ENCODE measurements around the gene RAPGEF4.

Gene RAPGEF4

DNA sequence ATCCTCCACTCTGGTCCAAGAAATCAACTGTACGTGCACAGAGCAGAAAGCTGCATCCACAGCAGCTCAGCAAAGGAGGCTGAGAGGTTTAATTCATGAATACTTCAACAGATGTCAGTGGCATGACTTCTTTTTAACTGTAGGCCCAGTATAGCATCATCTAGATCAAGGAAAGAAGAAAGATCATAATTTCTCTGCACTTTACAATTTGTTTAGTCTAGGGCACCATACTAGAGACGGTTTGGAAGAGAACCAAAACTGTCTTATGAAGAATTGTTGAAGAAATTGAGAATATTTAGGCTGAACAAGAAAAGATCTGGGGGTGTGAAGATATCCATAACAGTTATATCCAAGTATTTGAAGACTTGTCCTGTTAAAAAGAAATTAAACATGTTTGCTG lies 309.5 kb downstream of the RAPGEF4 start:
- H3K4me3 ChIP-seq (ENCODE audit: low read depth, low read length), result no peak overlapping the region

GRCh38 chr2:173048522-173048896 lies 312.9 kb downstream of the RAPGEF4 start:
- Histone ChIP-seq H3K4me2 (ENCODE audit: low read length) (no peak overlapping the region), H3K23ac (ENCODE audit: low read length) (no peak overlapping the region), H2BK5ac (ENCODE audit: low read depth, low read length, poor library complexity) (no peak overlapping the region), H2AK5ac (ENCODE audit: low read length) (no peak overlapping the region), H4K12ac (ENCODE audit: low read depth, low read length) (no peak overlapping the region), H3K27ac (ENCODE audit: low read depth, low read length) (no peak overlapping the region), H2AFZ (ENCODE audit: insufficient read depth, low read length, poor library complexity) (no peak overlapping the region), H2BK12ac (ENCODE audit: low read length) (no peak overlapping the region), H3K4me3 (ENCODE audit: low read depth, low read length) (no peak overlapping the region), H3K9ac (ENCODE audit: low read length) (no peak overlapping the region), H3K27me3 (ENCODE audit: insufficient read depth, low read length) (no peaks in the 10 kb centered on the region), H3K18ac (ENCODE audit: low read length) (no peak overlapping the region), H3K4ac (ENCODE audit: low read depth, low read length) (no peak overlapping the region), H3K36me3 (ENCODE audit: control insufficient read depth in 1 of 2, insufficient read depth in 2 of 2, low read length in 2 of 2) (no peaks in the 10 kb centered on the region), H3K4me1 (ENCODE audit: control insufficient read depth in 1 of 2, insufficient read depth in 2 of 2, low read length in 2 of 2) (peaks cover 7 to 16% of the 10 kb centered on the region in 2 experiments), H3K14ac (ENCODE audit: low read length) (no peak overlapping the region), H3K79me1 (ENCODE audit: low read length) (peaks cover 2% of the 10 kb centered on the region), H3K9me3 (ENCODE audit: insufficient read depth, low read depth, low read length) (no peaks in the 10 kb centered on the region), H3K79me2 (ENCODE audit: control insufficient read depth, insufficient read depth, low read length, poor library complexity) (no peaks in the 10 kb centered on the region), H4K8ac (ENCODE audit: low read depth, low read length) (no peak overlapping the region), H2BK120ac (ENCODE audit: insufficient read depth, low read length, poor library complexity) (no peak overlapping the region), H4K91ac (ENCODE audit: low read depth, low read length) (no peak overlapping the region)
- no peak for DNase-seq
- no CpG with 5 or more reads among the region's 3 CpGs for WGBS (ENCODE audit: extremely low coverage, insufficient coverage, insufficient read length)

More for the DNA sequence above, 309.5 kb downstream of the RAPGEF4 start:
- H3K14ac ChIP-seq (ENCODE audit: low read length), result no peak overlapping the region
- peaks cover 5 to 11% of the 10 kb centered on the region in 2 experiments for H3K4me1 ChIP-seq (ENCODE audit: control insufficient read depth in 1 of 2, insufficient read depth in 2 of 2, low read length in 2 of 2)
- WGBS (ENCODE audit: extremely low coverage, insufficient coverage, insufficient read length), result no CpG with 5 or more reads among the region's 2 CpGs
- no peaks in the 10 kb centered on the region for H3K27me3 ChIP-seq (ENCODE audit: insufficient read depth, low read length)
- no peak overlapping the region for H2AFZ ChIP-seq (ENCODE audit: insufficient read depth, low read length, poor library complexity)
- no peak overlapping the region for H3K27ac ChIP-seq (ENCODE audit: low read depth, low read length)
- H3K23ac ChIP-seq (ENCODE audit: low read length), result no peak overlapping the region
- no peak overlapping the region for H2BK120ac ChIP-seq (ENCODE audit: insufficient read depth, low read length, poor library complexity)
- no peaks in the 10 kb centered on the region for H3K79me2 ChIP-seq (ENCODE audit: control insufficient read depth, insufficient read depth, low read length, poor library complexity)
- H4K12ac ChIP-seq (ENCODE audit: low read depth, low read length), result no peak overlapping the region
- no peak overlapping the region for H4K8ac ChIP-seq (ENCODE audit: low read depth, low read length)
- DNase-seq, result no peak
- H2BK5ac ChIP-seq (ENCODE audit: low read depth, low read length, poor library complexity), result no peak overlapping the region
- H2AK5ac ChIP-seq (ENCODE audit: low read length), result no peak overlapping the region
- no peak overlapping the region for H3K4ac ChIP-seq (ENCODE audit: low read depth, low read length)
- H3K9ac ChIP-seq (ENCODE audit: low read length), result no peak overlapping the region
- H2BK12ac ChIP-seq (ENCODE audit: low read length), result no peak overlapping the region
- no peak overlapping the region for H3K18ac ChIP-seq (ENCODE audit: low read length)
- peaks cover 2% of the 10 kb centered on the region for H3K79me1 ChIP-seq (ENCODE audit: low read length)
- H3K4me2 ChIP-seq (ENCODE audit: low read length), result no peak overlapping the region
- H3K9me3 ChIP-seq (ENCODE audit: insufficient read depth, low read depth, low read length), result no peaks in the 10 kb centered on the region
- no peaks in the 10 kb centered on the region for H3K36me3 ChIP-seq (ENCODE audit: control insufficient read depth in 1 of 2, insufficient read depth in 2 of 2, low read length in 2 of 2)
- no peak overlapping the region for H4K91ac ChIP-seq (ENCODE audit: low read depth, low read length)

DNA sequence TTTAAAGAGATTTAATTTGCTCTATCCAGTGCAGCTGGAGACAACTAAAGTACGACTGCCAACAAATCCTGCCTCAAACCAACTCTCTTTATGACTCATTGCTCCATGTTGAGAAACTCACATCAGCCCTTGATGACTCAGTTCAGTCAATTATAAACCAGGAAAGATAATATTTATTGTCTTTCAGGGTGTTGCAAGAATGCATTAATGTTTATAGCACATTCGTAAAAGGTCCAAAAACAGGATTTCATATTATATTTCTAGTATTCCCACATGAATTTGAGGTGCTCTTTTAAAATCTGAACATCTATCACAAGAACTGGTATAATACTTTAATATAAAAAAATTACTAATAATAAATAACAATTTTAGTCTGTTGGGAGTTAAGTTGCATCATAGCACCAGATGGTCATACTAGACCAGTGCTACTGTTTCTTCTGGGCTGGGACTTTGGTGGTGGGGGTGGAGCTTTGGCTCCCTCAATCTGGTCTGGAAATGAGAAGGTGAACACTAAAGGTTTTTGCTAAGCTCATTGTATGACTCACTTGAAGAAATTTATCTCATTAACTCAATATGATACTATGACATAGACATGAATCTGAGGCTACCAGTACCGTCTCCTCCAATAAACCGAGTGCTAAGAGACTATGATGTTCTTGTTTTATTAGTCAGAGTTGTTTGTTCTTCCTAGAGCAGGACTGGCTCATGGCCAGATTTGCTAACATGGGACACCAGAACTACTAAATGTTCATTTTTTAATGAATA lies 313.4 kb downstream of the RAPGEF4 start:
- no peak overlapping the region for H4K12ac ChIP-seq (ENCODE audit: low read depth, low read length)
- no peak overlapping the region for H3K27ac ChIP-seq (ENCODE audit: low read depth, low read length)
- no peaks in the 10 kb centered on the region for H3K79me2 ChIP-seq (ENCODE audit: control insufficient read depth, insufficient read depth, low read length, poor library complexity)
- H3K36me3 ChIP-seq (ENCODE audit: control insufficient read depth in 1 of 2, insufficient read depth in 2 of 2, low read length in 2 of 2), result no peaks in the 10 kb centered on the region
- H3K18ac ChIP-seq (ENCODE audit: low read length), result no peak overlapping the region
- peaks cover 3% of the 10 kb centered on the region for H3K79me1 ChIP-seq (ENCODE audit: low read length)
- H3K4me1 ChIP-seq (ENCODE audit: control insufficient read depth in 1 of 2, insufficient read depth in 2 of 2, low read length in 2 of 2), result peaks cover 7 to 17% of the 10 kb centered on the region in 2 experiments
- H3K9me3 ChIP-seq (ENCODE audit: insufficient read depth, low read depth, low read length), result no peaks in the 10 kb centered on the region
- no peak overlapping the region for H2BK5ac ChIP-seq (ENCODE audit: low read depth, low read length, poor library complexity)
- H3K9ac ChIP-seq (ENCODE audit: low read length), result no peak overlapping the region
- H3K4me2 ChIP-seq (ENCODE audit: low read length), result no peak overlapping the region
- no peak overlapping the region for H3K14ac ChIP-seq (ENCODE audit: low read length)
- no peak overlapping the region for H2BK120ac ChIP-seq (ENCODE audit: insufficient read depth, low read length, poor library complexity)
- H3K4me3 ChIP-seq (ENCODE audit: low read depth, low read length), result no peak overlapping the region
- H3K27me3 ChIP-seq (ENCODE audit: insufficient read depth, low read length), result no peaks in the 10 kb centered on the region
- no peak overlapping the region for H3K4ac ChIP-seq (ENCODE audit: low read depth, low read length)
- no peak overlapping the region for H4K8ac ChIP-seq (ENCODE audit: low read depth, low read length)
- H2BK12ac ChIP-seq (ENCODE audit: low read length), result no peak overlapping the region
- no peak overlapping the region for H4K91ac ChIP-seq (ENCODE audit: low read depth, low read length)
- no peak overlapping the region for H2AK5ac ChIP-seq (ENCODE audit: low read length)
- no CpG with 5 or more reads among the region's 4 CpGs for WGBS (ENCODE audit: extremely low coverage, insufficient coverage, insufficient read length)
- H2AFZ ChIP-seq (ENCODE audit: insufficient read depth, low read length, poor library complexity), result no peak overlapping the region
- peak; percentile 45 to 84 for DNase-seq
- H3K23ac ChIP-seq (ENCODE audit: low read length), result no peak overlapping the region

GRCh38 chr2:173049831-173050230 lies 314.2 kb downstream of the RAPGEF4 start:
- H3K14ac ChIP-seq (ENCODE audit: low read length), result no peak overlapping the region
- H3K9me3 ChIP-seq (ENCODE audit: insufficient read depth, low read depth, low read length), result no peaks in the 10 kb centered on the region
- DNase-seq, result no peak
- H2BK120ac ChIP-seq (ENCODE audit: insufficient read depth, low read length, poor library complexity), result no peak overlapping the region
- no peak overlapping the region for H3K4ac ChIP-seq (ENCODE audit: low read depth, low read length)
- no peak overlapping the region for H4K12ac ChIP-seq (ENCODE audit: low read depth, low read length)
- no peak overlapping the region for H2BK12ac ChIP-seq (ENCODE audit: low read length)
- no peak overlapping the region for H3K18ac ChIP-seq (ENCODE audit: low read length)
- no peak overlapping the region for H3K4me3 ChIP-seq (ENCODE audit: low read depth, low read length)
- H4K91ac ChIP-seq (ENCODE audit: low read depth, low read length), result no peak overlapping the region
- H3K4me2 ChIP-seq (ENCODE audit: low read length), result no peak overlapping the region
- no peak overlapping the region for H3K9ac ChIP-seq (ENCODE audit: low read length)
- no peak overlapping the region for H2AK5ac ChIP-seq (ENCODE audit: low read length)
- no peaks in the 10 kb centered on the region for H3K79me2 ChIP-seq (ENCODE audit: control insufficient read depth, insufficient read depth, low read length, poor library complexity)
- peaks cover 3 to 11% of the 10 kb centered on the region in 2 experiments for H3K4me1 ChIP-seq (ENCODE audit: control insufficient read depth in 1 of 2, insufficient read depth in 2 of 2, low read length in 2 of 2)
- no peaks in the 10 kb centered on the region for H3K27me3 ChIP-seq (ENCODE audit: insufficient read depth, low read length)
- H2AFZ ChIP-seq (ENCODE audit: insufficient read depth, low read length, poor library complexity), result no peak overlapping the region
- peaks cover 3% of the 10 kb centered on the region for H3K79me1 ChIP-seq (ENCODE audit: low read length)
- H3K23ac ChIP-seq (ENCODE audit: low read length), result no peak overlapping the region
- H4K8ac ChIP-seq (ENCODE audit: low read depth, low read length), result no peak overlapping the region
- WGBS (ENCODE audit: extremely low coverage, insufficient coverage, insufficient read length), result no CpG with 5 or more reads among the region's 3 CpGs
- no peak overlapping the region for H2BK5ac ChIP-seq (ENCODE audit: low read depth, low read length, poor library complexity)
- no peak overlapping the region for H3K27ac ChIP-seq (ENCODE audit: low read depth, low read length)
- no peaks in the 10 kb centered on the region for H3K36me3 ChIP-seq (ENCODE audit: control insufficient read depth in 1 of 2, insufficient read depth in 2 of 2, low read length in 2 of 2)

All from trophoblast cell (in vitro differentiated cells and primary cell).